GDM1 (cell line): ENCODE data around the gene CHRM4.

Source experiments
- DNase-seq: peaks from one replicate; lab custom pipeline; 2025; lab: John Stamatoyannopoulos, UW

CHRM4 gene

GRCh38 chr11:46391578-46392420 lies at the start of gene CHRM4:
Gene CHRM4, minus strand, starts transcription at chr11:46391776. Its CDS starts 5,219 bp downstream, at chr11:46386557.
- DNase-seq, result no peak

- no peak for DNase-seq
Observed at GRCh38 chr11:46438211-46438610, 46.6 kb upstream of the CHRM4 start.

DNA sequence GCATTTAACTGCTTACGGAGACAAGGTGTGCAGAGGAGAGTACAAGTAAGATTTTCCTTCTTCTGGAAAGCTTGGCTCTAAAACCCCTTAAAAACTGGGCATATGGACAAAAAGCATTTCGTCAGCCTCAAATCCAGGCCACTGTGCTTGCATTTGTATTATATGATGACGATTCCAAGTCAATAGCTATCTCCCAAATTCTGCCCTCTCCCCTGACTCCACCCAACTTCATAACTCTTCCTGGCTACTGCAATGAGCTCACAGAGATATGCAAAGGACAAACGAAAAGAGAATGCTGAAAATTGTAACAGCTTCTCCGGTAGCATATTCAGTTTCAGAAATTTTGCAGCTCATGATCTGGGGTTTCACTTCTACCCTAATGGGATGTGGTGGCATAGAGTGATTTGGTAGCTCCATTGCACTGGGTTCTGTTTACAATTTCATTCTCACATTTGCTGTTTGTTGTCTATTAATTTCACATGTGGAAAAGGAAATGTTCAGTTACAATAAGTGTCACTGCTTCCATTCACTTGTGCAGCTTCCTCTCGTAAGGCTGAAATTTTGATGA lies 45.6 kb upstream of the CHRM4 start:
- DNase-seq, result no peak

GRCh38 chr11:46436113-46436512 lies 44.5 kb upstream of the CHRM4 start:
- DNase-seq, result no peak

- DNase-seq, result no peak
Observed at GRCh38 chr11:46435679-46436078, 44.1 kb upstream of the CHRM4 start.

DNA sequence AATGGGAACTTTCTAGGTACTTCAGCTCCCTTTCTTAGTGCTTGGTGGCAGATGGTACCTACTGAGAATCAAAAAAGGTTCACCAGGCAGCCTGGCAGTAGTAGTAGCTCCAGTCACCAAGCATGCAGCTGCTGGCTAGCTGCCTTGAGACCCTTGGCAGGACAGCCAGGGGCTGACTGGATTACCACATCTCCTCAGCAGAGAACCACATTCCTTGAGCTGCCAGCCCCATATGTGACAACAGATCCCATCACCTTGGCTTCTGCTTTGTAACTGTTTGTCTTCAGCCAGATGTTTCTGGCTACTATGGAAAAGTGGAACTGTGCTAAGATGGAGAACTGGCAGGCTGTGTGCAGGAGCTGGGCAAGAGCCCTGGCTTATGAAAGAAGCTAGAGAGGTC lies 39.6 kb upstream of the CHRM4 start:
- DNase-seq, result no peak

GRCh38 chr11:46429717-46430116 lies 38.1 kb upstream of the CHRM4 start:
- no peak for DNase-seq

DNA sequence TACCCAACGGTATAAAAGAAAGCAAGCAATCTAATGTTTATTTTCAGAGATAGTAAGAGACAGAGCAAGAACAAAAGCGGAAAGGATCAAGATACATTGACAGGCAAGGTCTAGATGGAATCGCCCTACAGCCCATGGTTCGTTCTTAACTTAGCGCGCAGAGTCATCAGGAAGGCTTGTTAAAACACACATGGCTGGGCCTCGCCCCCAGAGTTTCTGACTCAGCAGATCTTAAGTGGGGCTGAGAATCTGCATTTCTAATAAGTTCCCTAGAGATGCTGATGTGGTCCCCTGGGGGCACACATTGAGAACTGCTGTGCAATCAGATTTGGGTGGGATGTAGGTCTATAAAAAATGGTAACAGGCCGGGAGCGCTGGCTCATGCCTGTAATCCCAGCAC lies 35.8 kb upstream of the CHRM4 start:
- no peak for DNase-seq

DNA sequence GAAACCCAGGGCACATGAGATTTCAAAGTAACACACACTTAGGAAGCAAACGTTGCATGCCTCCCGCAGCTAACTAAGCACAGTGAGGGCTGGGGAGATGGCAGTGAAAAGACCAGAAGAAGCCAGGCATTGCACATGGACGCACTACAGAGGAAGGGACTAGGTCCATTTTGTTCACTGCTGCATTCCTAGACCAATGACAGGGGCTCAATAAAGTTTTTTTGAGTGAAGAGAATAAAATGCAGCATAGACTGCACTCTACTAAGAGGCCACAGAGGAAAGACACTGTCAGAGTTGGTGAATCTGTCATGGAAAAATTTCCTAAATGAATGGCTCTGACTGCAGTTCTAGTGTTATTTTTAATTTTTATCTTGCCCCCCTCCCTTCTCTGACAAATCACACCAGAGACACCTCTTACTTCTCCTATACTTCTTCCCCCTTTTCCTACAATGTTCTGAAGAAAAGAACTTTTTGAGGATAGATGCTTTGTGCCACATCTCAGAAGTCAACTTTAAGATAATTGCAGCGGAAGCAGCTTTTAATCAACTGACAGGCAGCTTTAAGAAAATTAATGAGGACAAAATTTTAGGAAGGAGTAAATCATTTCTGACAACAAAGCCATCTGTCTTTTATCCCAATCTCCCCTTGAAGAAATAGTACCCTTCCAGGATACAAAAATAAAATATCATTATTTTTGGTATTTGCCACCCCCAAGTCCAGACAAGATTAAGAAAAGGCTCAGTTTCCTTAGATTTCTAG lies 34.8 kb upstream of the CHRM4 start:
- no peak for DNase-seq

DNA sequence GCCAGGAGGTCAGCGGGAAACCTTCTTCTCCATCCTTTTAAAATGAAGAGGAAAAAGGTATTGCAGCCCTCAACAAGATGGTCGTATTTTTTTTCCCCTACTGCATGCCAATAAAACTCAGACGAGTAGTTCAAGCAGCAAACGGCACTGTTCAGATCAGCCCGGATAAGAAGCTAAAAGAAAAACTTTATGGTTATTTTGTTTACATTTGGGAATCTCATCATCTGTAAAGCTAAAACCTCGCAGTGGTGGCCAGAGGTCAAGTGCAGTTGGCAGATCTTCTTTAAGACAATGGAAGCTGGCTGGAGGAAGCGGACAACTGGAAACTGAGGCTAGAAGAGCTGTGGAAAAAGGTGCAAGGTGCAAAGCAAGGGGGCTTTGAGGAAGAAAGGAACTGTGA lies 31.0 kb upstream of the CHRM4 start:
- no peak for DNase-seq

GRCh38 chr11:46421257-46421880 lies 29.8 kb upstream of the CHRM4 start:
- DNase-seq, result no peak

DNA sequence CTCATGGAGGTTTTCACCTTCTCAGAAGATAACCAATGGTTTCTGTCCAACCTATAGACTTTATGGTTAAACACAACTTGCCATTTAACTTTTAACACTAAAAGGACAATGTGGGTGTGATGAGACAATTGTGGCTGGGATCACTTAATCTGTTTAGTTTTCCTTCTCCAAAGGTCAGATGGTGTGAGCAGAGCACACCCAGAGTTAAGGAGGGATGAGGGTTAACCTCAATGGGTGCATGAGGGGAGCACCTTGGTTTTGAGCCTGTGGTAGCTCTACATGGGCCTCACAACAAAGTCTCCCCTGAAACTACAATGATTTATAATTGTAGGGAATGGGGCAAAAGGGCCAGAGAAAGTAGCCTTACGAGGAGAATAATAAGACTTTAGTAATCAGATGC lies 28.9 kb upstream of the CHRM4 start:
- no peak for DNase-seq

DNA sequence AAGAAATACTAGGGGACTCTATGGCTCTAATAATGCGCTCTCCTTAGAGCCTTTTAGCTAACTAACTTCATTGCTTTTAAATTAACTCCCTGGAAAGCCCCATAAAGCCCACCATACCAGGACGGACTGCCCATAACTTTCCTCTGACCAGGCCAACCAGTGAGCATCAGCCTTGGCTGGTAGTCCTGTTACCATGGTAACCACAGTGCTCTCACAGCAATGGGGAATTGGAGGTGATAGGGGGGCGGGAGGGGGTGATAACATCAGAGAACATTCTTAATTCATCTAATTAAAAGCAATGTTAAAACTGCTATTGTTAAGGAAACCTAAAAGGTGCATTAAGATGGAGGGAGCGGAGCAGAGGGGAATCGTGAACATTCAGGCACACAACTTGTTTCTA lies 27.2 kb upstream of the CHRM4 start:
- DNase-seq, result no peak

- DNase-seq, result no peak
Observed at GRCh38 chr11:46417711-46418110, 26.1 kb upstream of the CHRM4 start.

DNA sequence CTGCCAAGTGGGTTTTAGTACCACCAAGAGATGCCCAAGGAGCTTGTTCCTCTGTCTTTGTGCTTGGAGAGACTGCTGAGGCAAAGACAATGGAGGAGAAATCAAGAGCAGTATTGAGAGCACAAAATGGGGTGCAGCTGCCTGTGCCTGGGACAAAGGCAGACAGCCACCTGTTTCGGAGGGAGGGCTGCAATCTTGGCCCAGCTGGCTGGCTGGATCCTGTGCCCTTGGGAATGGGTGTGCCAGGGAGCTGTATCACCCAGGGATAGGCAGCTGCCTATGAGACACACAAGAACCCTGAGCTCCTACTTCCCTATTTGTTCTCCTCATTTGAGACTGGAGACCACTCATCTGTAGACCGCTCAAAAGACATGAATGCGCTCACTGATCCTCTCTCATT lies 23.3 kb upstream of the CHRM4 start:
- no peak for DNase-seq

DNA sequence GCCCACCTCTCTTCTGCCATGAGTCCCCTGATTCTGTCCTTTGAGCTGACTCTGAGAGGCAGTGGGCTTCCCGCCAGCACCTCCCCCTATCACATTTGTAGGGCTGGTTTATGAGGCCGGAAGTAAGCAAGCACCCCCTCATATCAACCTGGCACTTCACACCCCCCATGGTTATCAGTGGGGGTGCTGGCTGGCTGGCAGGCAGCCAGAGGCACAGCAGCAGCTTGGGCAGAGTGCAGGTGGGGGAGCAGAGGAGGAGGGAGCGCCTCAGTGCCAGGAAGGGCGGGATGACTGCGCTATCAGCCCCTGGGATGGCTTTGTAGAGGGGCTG lies 22.9 kb upstream of the CHRM4 start:
- no peak for DNase-seq

DNA sequence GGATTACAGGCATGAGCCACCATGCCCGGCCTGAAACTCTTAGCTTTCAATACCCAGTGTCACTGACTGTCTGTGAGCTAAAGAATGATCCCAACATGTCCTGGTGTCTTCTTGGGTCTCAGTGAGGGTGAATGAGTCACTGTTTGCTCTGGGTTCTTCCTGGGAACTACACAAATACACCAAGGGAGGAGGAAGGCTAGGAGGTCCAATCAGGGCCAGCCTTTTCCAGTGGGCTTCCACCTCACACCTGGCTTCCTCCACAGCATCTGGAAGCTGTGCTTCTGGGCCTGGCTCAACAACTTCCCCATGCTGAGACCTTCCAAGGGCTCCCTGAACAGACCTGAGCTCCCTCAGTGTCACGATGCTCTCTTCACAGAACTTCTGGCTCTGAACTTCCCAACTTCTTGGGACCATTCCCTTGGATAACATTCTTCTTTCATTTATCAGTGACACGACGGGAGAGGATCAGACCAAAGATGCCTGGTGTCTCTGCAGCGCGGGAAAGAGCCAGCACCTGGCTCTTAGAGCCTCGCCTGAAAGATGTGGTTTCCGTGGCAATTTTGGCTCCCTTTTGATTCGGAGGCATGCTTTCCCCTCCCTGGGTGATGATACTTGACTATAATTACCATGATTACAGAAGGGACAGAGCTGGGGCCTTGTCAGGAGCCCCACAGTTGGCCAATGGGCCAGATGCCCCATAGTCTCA lies 22.3 kb upstream of the CHRM4 start:
- no peak for DNase-seq

DNA sequence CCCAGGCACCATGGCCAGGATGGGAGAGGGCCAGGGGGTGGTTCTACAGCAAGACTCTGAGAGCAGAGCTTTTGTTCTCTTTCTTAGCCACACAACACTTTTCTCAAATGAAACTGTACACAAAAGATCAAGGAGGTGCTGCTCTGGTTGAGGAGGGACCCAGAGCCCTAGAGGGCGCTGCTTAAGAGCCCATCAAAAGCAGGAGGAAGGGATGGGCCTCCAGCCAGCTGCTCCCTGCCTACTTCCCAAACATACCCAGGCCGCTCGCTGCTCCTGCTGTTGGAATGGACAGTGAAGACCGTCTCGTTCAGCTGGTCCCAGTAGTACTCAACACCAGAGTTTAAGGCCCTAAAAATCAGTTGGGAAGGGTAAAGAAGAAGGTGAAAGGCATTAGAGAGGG lies 18.4 kb upstream of the CHRM4 start:
- no peak for DNase-seq

DNA sequence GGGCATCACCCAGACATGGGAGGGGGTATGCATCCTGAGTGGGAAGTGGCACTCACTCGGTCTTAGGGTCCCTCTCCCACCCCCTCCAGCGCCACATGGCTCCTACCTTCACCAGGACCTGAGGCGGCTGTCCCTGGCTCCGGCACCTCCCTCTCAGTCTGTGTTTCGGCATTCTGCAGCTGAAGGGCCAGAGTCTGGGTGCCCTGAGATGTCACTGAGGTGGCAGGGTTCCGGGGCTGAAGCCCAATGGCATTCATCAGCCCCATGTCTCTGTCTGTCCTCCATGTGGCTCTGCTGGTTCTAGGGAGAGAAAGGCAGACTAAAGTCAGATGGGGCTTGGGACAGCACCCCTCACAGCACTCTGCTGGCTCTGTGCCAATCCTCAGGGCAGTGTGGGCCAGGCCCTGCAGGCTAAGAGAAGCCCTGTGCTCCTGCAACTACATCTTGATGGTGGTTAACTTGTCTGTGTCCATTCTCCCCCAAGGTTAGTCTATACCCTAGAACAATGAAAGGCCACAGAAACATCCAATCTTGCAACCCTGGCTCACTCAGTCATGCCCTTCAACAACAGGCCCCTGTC lies 16.9 kb upstream of the CHRM4 start:
- DNase-seq, result no peak

- DNase-seq, result no peak
Observed at GRCh38 chr11:46407635-46408034, 16.1 kb upstream of the CHRM4 start.

DNA sequence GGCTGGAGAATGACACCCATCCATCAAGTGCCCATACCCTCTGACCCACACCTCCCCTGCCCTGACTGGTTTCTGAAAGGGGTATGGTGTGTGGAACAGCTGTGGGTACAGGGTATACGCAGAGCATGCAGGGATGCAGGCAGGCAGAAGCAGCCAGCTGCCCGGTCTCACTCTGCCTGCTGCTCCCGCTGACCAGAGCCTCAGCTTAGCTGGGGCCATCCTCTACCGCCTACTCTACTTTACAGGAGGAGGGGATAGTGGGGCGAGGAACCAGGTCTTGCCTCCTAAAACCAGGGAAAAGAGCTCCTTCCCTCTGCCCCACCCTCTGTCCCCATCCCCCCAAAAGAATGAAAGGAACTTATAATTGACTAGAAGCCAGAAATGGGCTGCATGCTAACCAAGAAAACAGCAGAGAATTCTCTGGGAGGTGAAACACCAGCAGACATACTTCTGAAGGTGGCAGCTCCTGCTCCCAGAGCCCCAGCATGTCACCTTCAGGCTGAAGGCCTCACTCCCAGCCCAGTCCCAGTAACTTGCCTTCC lies 13.0 kb upstream of the CHRM4 start:
- no peak for DNase-seq
